Measurements from ENCODE around the gene HEPN1. TPM values are rescaled to one million over a fixed set of nuclear protein-coding genes. Genes with fewer than 3 reads are reported as not detected.

HEPN1 gene
- total RNA-seq, 4 donors from 2014 or later, result not detected

- Histone ChIP-seq H3K4me1 (peaks cover 3 to 39% (median 13%) of the 10 kb centered on the region in 3 donors), H3K27ac (no peak overlapping the region), H3K27me3 (peaks cover 8 to 90% (median 19%) of the 10 kb centered on the region in 4 donors), H3K36me3 (no peaks in the 10 kb centered on the region), H3K9me3 (no peaks in the 10 kb centered on the region), H3K4me3 (no peak overlapping the region)
- no peak for DNase-seq
- intact Hi-C loops (cut with DNase I), result no loop called here
- WGBS, 2 donors, result 35 to 68% methylated on average over 3 to 8 of the region's 9 CpGs
- no peak for TF ChIP-seq CTCF (IDR thresholded peaks at IDR 0.05)
- no peak for TF ChIP-seq POLR2A (IDR thresholded peaks at IDR 0.05)
These were observed 46.3 kb upstream of the HEPN1 start for GRCh38 chr11:124872741-124873140.

- H3K27ac ChIP-seq, result no peak overlapping the region
- H3K27me3 ChIP-seq, result peaks cover 1 to 78% (median 8%) of the 10 kb centered on the region in 4 donors
- no peak overlapping the region for H3K4me3 ChIP-seq
- intact Hi-C loops (cut with DNase I), result no loop called here
- DNase-seq, result no peak
- peaks cover 3 to 32% (median 8%) of the 10 kb centered on the region in 3 donors for H3K4me1 ChIP-seq
- H3K9me3 ChIP-seq, result no peaks in the 10 kb centered on the region
- TF ChIP-seq CTCF (IDR thresholded peaks at IDR 0.05), result no peak
- TF ChIP-seq POLR2A (IDR thresholded peaks at IDR 0.05), result no peak
- WGBS, 2 donors, result 59 to 72% methylated on average over 2 to 5 of the region's 8 CpGs
- H3K36me3 ChIP-seq, result no peaks in the 10 kb centered on the region
These were observed 45.1 kb upstream of the HEPN1 start for GRCh38 chr11:124873951-124874350.

GRCh38 chr11:124874571-124875255 is 44.3 kb upstream of the HEPN1 start:
- Histone ChIP-seq H3K36me3 (no peaks in the 10 kb centered on the region), H3K27ac (no peak overlapping the region), H3K27me3 (peaks cover 0 to 70% (median 1%) of the 10 kb centered on the region in 4 donors), H3K4me3 (no peak overlapping the region), H3K9me3 (no peaks in the 10 kb centered on the region), H3K4me1 (peaks cover 3 to 26% (median 6%) of the 10 kb centered on the region in 3 donors)
- 89 to 91% methylated on average over 4 to 6 of the region's 7 CpGs for WGBS, 2 donors
- no peak for DNase-seq
- no peak for TF ChIP-seq POLR2A (IDR thresholded peaks at IDR 0.05)
- TF ChIP-seq CTCF (IDR thresholded peaks at IDR 0.05), result no peak
- intact Hi-C loops (cut with DNase I), result no loop called here

GRCh38 chr11:124875401-124875800 is 43.6 kb upstream of the HEPN1 start:
- Histone ChIP-seq H3K4me3 (peak overlapping the region in 3 of 4 donors; percentile 56 to 84 (median 57)), H3K27ac (peak overlapping the region in 2 of 4 donors; percentile 84 to 88), H3K36me3 (no peaks in the 10 kb centered on the region), H3K27me3 (peaks cover 0 to 64% (median 0%) of the 10 kb centered on the region in 4 donors), H3K4me1 (peaks cover 3 to 26% (median 6%) of the 10 kb centered on the region in 3 donors), H3K9me3 (no peaks in the 10 kb centered on the region)
- TF ChIP-seq CTCF (IDR thresholded peaks at IDR 0.05), result no peak
- no peak for TF ChIP-seq POLR2A (IDR thresholded peaks at IDR 0.05)
- DNase-seq, result no peak
- WGBS, 2 donors, result 45 to 63% methylated on average over 2 to 3 of the region's 3 CpGs
- intact Hi-C loops (cut with DNase I), result no loop called here

GRCh38 chr11:124875943-124876817 is 42.9 kb upstream of the HEPN1 start:
- peak overlapping the region; percentile 83 to 95 (median 86) for H3K27ac ChIP-seq
- H3K4me3 ChIP-seq, result peak overlapping the region; percentile 43 to 84 (median 56)
- intact Hi-C loops (cut with DNase I), result no loop called here
- H3K4me1 ChIP-seq, result peaks cover 3 to 26% (median 6%) of the 10 kb centered on the region in 3 donors
- H3K36me3 ChIP-seq, result no peaks in the 10 kb centered on the region
- peak; percentile 48 for DNase-seq
- no peaks in the 10 kb centered on the region for H3K9me3 ChIP-seq
- 0 to 4% methylated on average over 10 to 12 of the region's 69 CpGs for WGBS, 2 donors
- TF ChIP-seq POLR2A (IDR thresholded peaks at IDR 0.05), result peak in 1 of 4 donors; percentile 24
- TF ChIP-seq CTCF (IDR thresholded peaks at IDR 0.05), result peak; percentile 41 to 79 (median 66)
- H3K27me3 ChIP-seq, result peaks cover 0 to 56% (median 0%) of the 10 kb centered on the region in 4 donors
